Sigmoid colon (tissue), 4 donors: Measurements from ENCODE around the gene LMAN2.

ENCODE experiments used
- CTCF ChIP-seq, 4 experiments: fragments of 450-650 bp in 3 of 4; fragments of 200-600 bp in 1 of 4; IDR thresholded peaks; one replicate each; pipeline ENCODE4 v1.5.1; 2016 to 2019; ENCODE audit warnings: antibody characterized with exemption in 4 of 4, mild to moderate bottlenecking in 3 of 4, moderate library complexity in 2 of 4
- EP300 ChIP-seq, 4 donors: sonication (generic); formaldehyde crosslinking; IDR thresholded peaks; one replicate each; pipeline ENCODE4 v1.6.1; 2017; ENCODE audit warnings: antibody characterized with exemption in 4 of 4
- POLR2A ChIP-seq, 2 donors: fragments of 450-650 bp; IDR thresholded peaks; one replicate each; pipeline ENCODE4 v1.6.1; 2016; ENCODE audit warnings: antibody characterized with exemption in 2 of 2, mild to moderate bottlenecking in 2 of 2, moderate library complexity in 2 of 2
- POLR2AphosphoS5 ChIP-seq, 4 donors: sonication (generic); formaldehyde crosslinking; IDR thresholded peaks; one replicate each; pipeline ENCODE4 v1.6.1; 2017; ENCODE audit warnings: antibody characterized with exemption in 4 of 4

GRCh38 chr5:177290816-177291596, 60.5 kb downstream of the LMAN2 start:
- TF ChIP-seq CTCF (IDR thresholded peaks at IDR 0.05) (no peak), EP300 (IDR thresholded peaks at IDR 0.05) (no peak), POLR2A (IDR thresholded peaks at IDR 0.05) (no peak), POLR2AphosphoS5 (IDR thresholded peaks at IDR 0.05) (no peak)
